Measurements from ENCODE around the gene WNT9B. TPM values are rescaled to one million over a fixed set of nuclear protein-coding genes. Genes with fewer than 3 reads are reported as not detected.

WNT9B gene
- total and polyA plus RNA-seq, 2 donors (not counting 1 experiment from before 2014, with no cell fraction given), result not detected

GRCh38 chr17:46848534-46848933, 2.8 kb upstream of the WNT9B start:
- H3K4me3 ChIP-seq (replicated peaks in 1 of 4; ENCODE audit: control extremely low read depth in 1 of 4, insufficient read depth in 1 of 4, low read depth in 3 of 4, low read length in 4 of 4), result no peak overlapping the region
- H3K9me3 ChIP-seq (ENCODE audit: control insufficient read depth, insufficient read depth, low read depth, low read length), result no peaks in the 10 kb centered on the region
- no peaks in the 10 kb centered on the region for H3K4me1 ChIP-seq (ENCODE audit: control insufficient read depth, extremely low read depth, insufficient read depth, low read length)
- no peak for DNase-seq (ENCODE audit: low read depth in 2 of 2)
- no peak overlapping the region for H3K27ac ChIP-seq (ENCODE audit: insufficient read depth, low read length)
- no peaks in the 10 kb centered on the region for H3K36me3 ChIP-seq (ENCODE audit: control insufficient read depth, insufficient read depth, low read length)
- no peaks in the 10 kb centered on the region for H4K20me1 ChIP-seq (ENCODE audit: control insufficient read depth, extremely low read depth, insufficient read depth, low read length)
- H3K27me3 ChIP-seq (ENCODE audit: control insufficient read depth, insufficient read depth, low read length), result peaks cover 45% of the 10 kb centered on the region
- TF ChIP-seq EZH2 (IDR thresholded peaks at IDR 0.05; ENCODE audit: low read length, missing control alignments), result no peak
- H3K4me2 ChIP-seq (ENCODE audit: extremely low read depth, insufficient read depth, low read length), result no peak overlapping the region
- no peaks in the 10 kb centered on the region for H3K79me2 ChIP-seq (ENCODE audit: control insufficient read depth, insufficient read depth, low read length)
- no peak overlapping the region for H3K9ac ChIP-seq (ENCODE audit: insufficient read depth, low read length)
- no peak overlapping the region for H2AFZ ChIP-seq (ENCODE audit: low read length)

GRCh38 chr17:46850688-46851028, 725 bp upstream of the WNT9B start:
- TF ChIP-seq CTCF (conservative IDR thresholded peaks at IDR 0.05 in 1 of 2, IDR thresholded peaks at IDR 0.05 in 1 of 2; ENCODE audit: low read depth in 1 of 2, low read length in 2 of 2) (no peak), EZH2 (IDR thresholded peaks at IDR 0.05; ENCODE audit: low read length, missing control alignments) (no peak)
- Histone ChIP-seq H3K4me3 (replicated peaks in 1 of 4; ENCODE audit: control extremely low read depth in 1 of 4, insufficient read depth in 1 of 4, low read depth in 3 of 4, low read length in 4 of 4) (no peak overlapping the region), H3K4me2 (ENCODE audit: extremely low read depth, insufficient read depth, low read length) (no peak overlapping the region), H2AFZ (ENCODE audit: low read length) (no peak overlapping the region), H3K9me3 (ENCODE audit: control insufficient read depth, insufficient read depth, low read depth, low read length) (no peaks in the 10 kb centered on the region), H3K36me3 (ENCODE audit: control insufficient read depth, insufficient read depth, low read length) (no peaks in the 10 kb centered on the region), H3K79me2 (ENCODE audit: control insufficient read depth, insufficient read depth, low read length) (no peaks in the 10 kb centered on the region), H3K9ac (ENCODE audit: insufficient read depth, low read length) (no peak overlapping the region), H3K27ac (ENCODE audit: insufficient read depth, low read length) (no peak overlapping the region), H4K20me1 (ENCODE audit: control insufficient read depth, extremely low read depth, insufficient read depth, low read length) (no peaks in the 10 kb centered on the region), H3K27me3 (ENCODE audit: control insufficient read depth, insufficient read depth, low read length) (peaks cover 47% of the 10 kb centered on the region), H3K4me1 (ENCODE audit: control insufficient read depth, extremely low read depth, insufficient read depth, low read length) (no peaks in the 10 kb centered on the region)
- no peak for DNase-seq (ENCODE audit: low read depth in 2 of 2)

GRCh38 chr17:46853896-46854444, 2.6 kb downstream of the WNT9B start:
- Histone ChIP-seq H3K4me1 (ENCODE audit: control insufficient read depth, extremely low read depth, insufficient read depth, low read length) (no peaks in the 10 kb centered on the region), H3K4me3 (replicated peaks in 1 of 4; ENCODE audit: control extremely low read depth in 1 of 4, insufficient read depth in 1 of 4, low read depth in 3 of 4, low read length in 4 of 4) (no peak overlapping the region), H4K20me1 (ENCODE audit: control insufficient read depth, extremely low read depth, insufficient read depth, low read length) (no peaks in the 10 kb centered on the region), H2AFZ (ENCODE audit: low read length) (no peak overlapping the region), H3K9ac (ENCODE audit: insufficient read depth, low read length) (no peak overlapping the region), H3K79me2 (ENCODE audit: control insufficient read depth, insufficient read depth, low read length) (no peaks in the 10 kb centered on the region), H3K27ac (ENCODE audit: insufficient read depth, low read length) (no peak overlapping the region), H3K9me3 (ENCODE audit: control insufficient read depth, insufficient read depth, low read depth, low read length) (no peaks in the 10 kb centered on the region), H3K27me3 (ENCODE audit: control insufficient read depth, insufficient read depth, low read length) (peaks cover 35% of the 10 kb centered on the region), H3K36me3 (ENCODE audit: control insufficient read depth, insufficient read depth, low read length) (no peaks in the 10 kb centered on the region), H3K4me2 (ENCODE audit: extremely low read depth, insufficient read depth, low read length) (no peak overlapping the region)
- peak in 1 of 2 donors; percentile 41 for DNase-seq (ENCODE audit: low read depth in 2 of 2)
- TF ChIP-seq CTCF (conservative IDR thresholded peaks at IDR 0.05 in 1 of 2, IDR thresholded peaks at IDR 0.05 in 1 of 2; ENCODE audit: low read depth in 1 of 2, low read length in 2 of 2) (no peak), EZH2 (IDR thresholded peaks at IDR 0.05; ENCODE audit: low read length, missing control alignments) (no peak)
